Measurements from ENCODE around the gene GLIS1. TPM values are rescaled to one million over a fixed set of nuclear protein-coding genes. Genes with fewer than 3 reads are reported as not detected.

The GLIS1 gene
- total and polyA plus RNA-seq, 2 experiments from 2014 or later, result 0.22 to 0.61 TPM

DNA sequence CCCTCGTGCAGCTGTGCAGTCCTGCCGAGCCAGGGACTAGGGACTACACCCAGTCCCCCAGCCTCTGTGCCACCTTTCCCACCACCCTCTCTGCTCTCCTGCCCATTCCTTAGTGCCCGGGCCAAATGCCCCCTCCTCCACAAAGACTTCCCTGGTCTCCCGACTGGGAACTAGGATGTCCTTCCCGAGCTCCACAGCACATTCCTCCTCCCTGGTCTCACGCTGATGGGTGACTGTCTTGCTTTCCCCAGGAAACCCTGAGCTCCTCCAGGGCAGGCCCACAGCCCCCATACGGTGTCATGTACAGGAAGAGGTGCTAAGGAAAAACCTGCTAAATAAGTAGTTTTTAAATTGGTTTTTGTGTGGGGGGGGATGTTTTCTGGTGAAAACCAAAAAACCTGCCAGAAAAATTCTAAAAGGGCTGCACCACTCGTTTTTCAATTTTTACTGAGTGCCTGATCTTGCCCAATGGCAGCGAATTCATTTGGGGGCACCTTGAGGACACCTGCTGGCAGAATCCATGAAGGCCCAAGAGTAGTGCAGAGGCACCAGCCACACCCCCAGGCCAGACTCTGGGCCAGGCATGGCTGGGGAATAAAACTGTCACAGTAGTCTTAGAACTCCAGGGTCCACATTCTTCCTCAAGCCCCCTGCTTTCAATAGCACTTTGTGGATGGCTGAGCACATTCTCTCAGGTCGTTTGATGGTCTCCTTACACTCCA lies 50.4 kb downstream of the GLIS1 start:
- no peaks in the 10 kb centered on the region for H3K4me1 ChIP-seq (ENCODE audit: insufficient read depth)
- H3K9me3 ChIP-seq (ENCODE audit: low read depth), result no peaks in the 10 kb centered on the region
- H4K20me1 ChIP-seq (ENCODE audit: insufficient read depth), result no peaks in the 10 kb centered on the region
- H3K4me3 ChIP-seq, result no peak overlapping the region
- no peaks in the 10 kb centered on the region for H3F3A ChIP-seq (ENCODE audit: insufficient read depth)
- no peak for DNase-seq
- 67 to 68% methylated on average over 10 of the region's 10 CpGs for WGBS, 2 experiments (ENCODE audit: low coverage in 1 of 2, low lambda C conversion rate in 2 of 2, missing lambda C conversion rate in 2 of 2)
- H2AFZ ChIP-seq, result no peak overlapping the region
- no peak overlapping the region for H3K9ac ChIP-seq
- peaks cover 10% of the 10 kb centered on the region for H3K27me3 ChIP-seq (replicated peaks; ENCODE audit: insufficient read depth)
- in situ Hi-C loops (cut with MboI), result no loop called here
- H3K36me3 ChIP-seq (ENCODE audit: low read depth), result no peaks in the 10 kb centered on the region
- TF ChIP-seq EZH2 (IDR thresholded peaks at IDR 0.05; ENCODE audit: insufficient read depth, poor library complexity, severe bottlenecking) (no peak), EZH2phosphoT487 (IDR thresholded peaks at IDR 0.05; ENCODE audit: insufficient read depth, low read depth) (no peak)
- no peaks in the 10 kb centered on the region for H3K9me2 ChIP-seq (ENCODE audit: insufficient read depth)
- H3K27ac ChIP-seq, result no peak overlapping the region
- H3K79me2 ChIP-seq (ENCODE audit: insufficient read depth), result no peaks in the 10 kb centered on the region
- H3K4me2 ChIP-seq (ENCODE audit: unreplicated experiment), result no peak overlapping the region

DNA sequence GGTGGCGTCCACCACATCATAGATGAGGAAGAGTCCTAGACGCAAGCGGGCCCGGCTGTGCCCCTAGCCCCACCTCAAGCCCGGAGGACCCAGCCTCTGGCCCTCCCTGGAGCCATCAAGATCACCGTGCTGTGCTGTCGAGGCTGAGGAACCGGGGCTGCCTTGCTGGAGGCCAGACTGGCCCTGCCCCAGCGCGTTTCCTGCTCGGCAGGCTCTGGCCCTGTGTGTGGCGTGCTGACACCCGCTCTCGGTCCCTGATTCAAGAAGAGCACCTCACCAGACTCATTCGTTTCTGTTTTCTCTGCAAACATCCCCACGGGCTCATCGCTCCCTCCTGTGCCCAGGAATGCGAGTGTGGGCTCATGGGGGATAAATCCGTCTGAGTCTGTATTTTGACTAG lies 51.1 kb downstream of the GLIS1 start:
- no peaks in the 10 kb centered on the region for H3K36me3 ChIP-seq (ENCODE audit: low read depth)
- H3K79me2 ChIP-seq (ENCODE audit: insufficient read depth), result no peaks in the 10 kb centered on the region
- peaks cover 10% of the 10 kb centered on the region for H3K27me3 ChIP-seq (replicated peaks; ENCODE audit: insufficient read depth)
- H3K9ac ChIP-seq, result no peak overlapping the region
- no peak overlapping the region for H3K27ac ChIP-seq
- H3K4me2 ChIP-seq (ENCODE audit: unreplicated experiment), result no peak overlapping the region
- H2AFZ ChIP-seq, result no peak overlapping the region
- no peak for TF ChIP-seq EZH2 (IDR thresholded peaks at IDR 0.05; ENCODE audit: insufficient read depth, poor library complexity, severe bottlenecking)
- H3F3A ChIP-seq (ENCODE audit: insufficient read depth), result no peaks in the 10 kb centered on the region
- H3K4me1 ChIP-seq (ENCODE audit: insufficient read depth), result no peaks in the 10 kb centered on the region
- in situ Hi-C loops (cut with MboI), result no loop called here
- 87 to 91% methylated on average over 18 of the region's 19 CpGs for WGBS, 2 experiments (ENCODE audit: low coverage in 1 of 2, low lambda C conversion rate in 2 of 2, missing lambda C conversion rate in 2 of 2)
- H3K9me3 ChIP-seq (ENCODE audit: low read depth), result no peaks in the 10 kb centered on the region
- no peaks in the 10 kb centered on the region for H4K20me1 ChIP-seq (ENCODE audit: insufficient read depth)
- H3K4me3 ChIP-seq, result no peak overlapping the region
- no peaks in the 10 kb centered on the region for H3K9me2 ChIP-seq (ENCODE audit: insufficient read depth)
- DNase-seq, result no peak

DNA sequence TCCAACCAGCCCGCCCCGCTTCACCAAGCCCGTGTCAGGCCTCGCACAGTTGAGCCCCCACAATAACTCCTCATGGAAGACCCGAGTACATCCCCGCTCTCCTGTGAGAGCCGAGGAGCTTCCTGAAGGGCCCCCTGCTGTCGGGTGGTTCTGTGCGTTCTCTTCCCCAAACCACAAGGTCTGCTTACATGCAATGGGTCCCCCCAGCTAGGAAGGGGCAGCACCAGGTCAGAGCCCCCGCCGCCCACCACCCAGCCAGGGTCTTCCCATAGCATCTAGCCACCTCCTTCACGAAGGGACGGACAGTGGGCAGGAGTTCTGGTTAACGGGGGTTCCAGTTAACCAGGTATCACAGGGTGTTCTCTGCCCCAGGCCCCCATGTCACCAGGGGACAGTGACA lies 51.5 kb downstream of the GLIS1 start:
- WGBS, 2 experiments (ENCODE audit: low coverage in 1 of 2, low lambda C conversion rate in 2 of 2, missing lambda C conversion rate in 2 of 2), result 89 to 91% methylated on average over 12 to 14 of the region's 14 CpGs

DNA sequence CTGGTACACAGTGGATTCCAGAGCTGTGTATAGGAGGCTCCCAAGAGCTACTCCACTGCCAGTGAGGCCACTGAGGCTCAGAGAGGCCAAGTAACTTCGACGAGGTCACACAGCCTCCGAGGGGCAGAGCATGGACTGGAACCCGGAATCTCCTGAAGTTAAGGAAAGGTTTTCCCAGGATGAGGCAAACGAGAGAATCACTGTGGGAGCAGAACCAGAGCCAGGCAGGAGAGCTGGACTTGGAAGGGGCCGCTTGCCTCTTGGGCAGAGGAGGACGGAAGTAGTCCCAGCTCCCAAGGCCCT lies 52.0 kb downstream of the GLIS1 start:
- no peaks in the 10 kb centered on the region for H3K36me3 ChIP-seq (ENCODE audit: low read depth)
- no peaks in the 10 kb centered on the region for H3K4me1 ChIP-seq (ENCODE audit: insufficient read depth)
- no peaks in the 10 kb centered on the region for H3K9me2 ChIP-seq (ENCODE audit: insufficient read depth)
- no peak overlapping the region for H3K27ac ChIP-seq
- no peaks in the 10 kb centered on the region for H3F3A ChIP-seq (ENCODE audit: insufficient read depth)
- in situ Hi-C loops (cut with MboI), result no loop called here
- WGBS, 2 experiments (ENCODE audit: low coverage in 1 of 2, low lambda C conversion rate in 2 of 2, missing lambda C conversion rate in 2 of 2), result 88 to 92% methylated on average over 7 of the region's 7 CpGs
- no peak overlapping the region for H3K4me3 ChIP-seq
- DNase-seq, result no peak
- H3K4me2 ChIP-seq (ENCODE audit: unreplicated experiment), result no peak overlapping the region
- H2AFZ ChIP-seq, result no peak overlapping the region
- H3K79me2 ChIP-seq (ENCODE audit: insufficient read depth), result no peaks in the 10 kb centered on the region
- H3K9ac ChIP-seq, result no peak overlapping the region
- TF ChIP-seq EZH2phosphoT487 (IDR thresholded peaks at IDR 0.05; ENCODE audit: insufficient read depth, low read depth) (no peak), EZH2 (IDR thresholded peaks at IDR 0.05; ENCODE audit: insufficient read depth, poor library complexity, severe bottlenecking) (no peak)
- no peaks in the 10 kb centered on the region for H3K9me3 ChIP-seq (ENCODE audit: low read depth)
- peaks cover 10% of the 10 kb centered on the region for H3K27me3 ChIP-seq (replicated peaks; ENCODE audit: insufficient read depth)
- no peaks in the 10 kb centered on the region for H4K20me1 ChIP-seq (ENCODE audit: insufficient read depth)

More for the DNA sequence above, 51.5 kb downstream of the GLIS1 start:
- in situ Hi-C loops (cut with MboI), result no loop called here
- Histone ChIP-seq H3K9me2 (ENCODE audit: insufficient read depth) (no peaks in the 10 kb centered on the region), H3F3A (ENCODE audit: insufficient read depth) (no peaks in the 10 kb centered on the region), H3K27me3 (replicated peaks; ENCODE audit: insufficient read depth) (peaks cover 10% of the 10 kb centered on the region), H3K4me2 (ENCODE audit: unreplicated experiment) (no peak overlapping the region), H4K20me1 (ENCODE audit: insufficient read depth) (no peaks in the 10 kb centered on the region), H3K4me1 (ENCODE audit: insufficient read depth) (no peaks in the 10 kb centered on the region), H3K79me2 (ENCODE audit: insufficient read depth) (no peaks in the 10 kb centered on the region), H3K27ac (no peak overlapping the region), H2AFZ (no peak overlapping the region), H3K9me3 (ENCODE audit: low read depth) (no peaks in the 10 kb centered on the region), H3K4me3 (no peak overlapping the region), H3K9ac (no peak overlapping the region), H3K36me3 (ENCODE audit: low read depth) (no peaks in the 10 kb centered on the region)
- DNase-seq, result no peak
- no peak for TF ChIP-seq EZH2 (IDR thresholded peaks at IDR 0.05; ENCODE audit: insufficient read depth, poor library complexity, severe bottlenecking)
- TF ChIP-seq EZH2phosphoT487 (IDR thresholded peaks at IDR 0.05; ENCODE audit: insufficient read depth, low read depth), result no peak

Measured in GM23248 (cell line).